ENCODE data around the gene TIMM8A. TPM values are rescaled to one million over a fixed set of nuclear protein-coding genes. Genes with fewer than 3 reads are reported as not detected.

TIMM8A gene
- total and polyA plus RNA-seq, 2 experiments from 2014 or later, result 3.6 to 14.2 TPM

GRCh38 chrX:101368800-101369199 lies 20.3 kb upstream of the TIMM8A start:
- no peak overlapping the region for H3K27ac ChIP-seq
- no peak for DNase-seq (ENCODE audit: low read depth in 1 of 2, low spot score in 1 of 2)
- no peak for TF ChIP-seq CTCF (IDR thresholded peaks at IDR 0.05; ENCODE audit: low read depth, low read length)

DNA sequence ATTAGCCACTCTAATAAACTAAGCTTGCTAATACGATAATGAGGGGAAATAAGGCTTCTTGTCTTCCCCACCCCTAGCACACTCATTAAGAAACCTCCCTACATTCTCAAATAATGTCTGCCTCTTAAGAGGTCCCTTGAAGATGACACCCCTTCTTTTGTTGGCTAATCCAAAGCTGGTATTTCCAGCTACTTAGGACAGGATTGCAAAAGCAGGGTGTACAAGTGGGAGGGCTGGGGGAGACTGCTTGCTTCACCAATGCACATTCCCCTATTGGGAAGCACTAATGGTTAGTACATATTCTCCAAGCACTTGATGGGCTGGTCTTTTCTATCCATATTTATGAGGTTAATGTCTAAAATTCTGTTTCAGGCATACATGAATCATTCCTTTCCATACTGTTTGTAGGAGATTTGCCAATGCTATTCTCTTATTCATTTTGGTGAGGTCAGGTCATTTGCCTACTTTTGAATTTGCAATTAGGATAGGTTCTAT lies 16.8 kb upstream of the TIMM8A start:
- Histone ChIP-seq H3K36me3 (no peaks in the 10 kb centered on the region), H3K27ac (no peak overlapping the region), H3K4me1 (ENCODE audit: low read depth) (no peaks in the 10 kb centered on the region), H3K9me3 (ENCODE audit: low read depth) (no peaks in the 10 kb centered on the region), H3K4me3 (no peak overlapping the region), H3K27me3 (no peaks in the 10 kb centered on the region)
- no peak for TF ChIP-seq CTCF (IDR thresholded peaks at IDR 0.05; ENCODE audit: low read depth, low read length)
- DNase-seq (ENCODE audit: low read depth in 1 of 2, low spot score in 1 of 2), result no peak

More at GRCh38 chrX:101368800-101369199, 20.3 kb upstream of the TIMM8A start:
- Histone ChIP-seq H3K4me3 (no peak overlapping the region), H3K4me1 (ENCODE audit: low read depth) (no peaks in the 10 kb centered on the region), H3K27me3 (no peaks in the 10 kb centered on the region), H3K36me3 (no peaks in the 10 kb centered on the region), H3K9me3 (ENCODE audit: low read depth) (no peaks in the 10 kb centered on the region)

- H3K36me3 ChIP-seq, result no peaks in the 10 kb centered on the region
- H3K9me3 ChIP-seq (ENCODE audit: low read depth), result no peaks in the 10 kb centered on the region
- H3K27ac ChIP-seq, result no peak overlapping the region
- no peak for DNase-seq (ENCODE audit: low read depth in 1 of 2, low spot score in 1 of 2)
- no peaks in the 10 kb centered on the region for H3K27me3 ChIP-seq
- no peak for TF ChIP-seq CTCF (IDR thresholded peaks at IDR 0.05; ENCODE audit: low read depth, low read length)
- H3K4me1 ChIP-seq (ENCODE audit: low read depth), result no peaks in the 10 kb centered on the region
- H3K4me3 ChIP-seq, result no peak overlapping the region
Observed at GRCh38 chrX:101362757-101363156, 14.2 kb upstream of the TIMM8A start.

DNA sequence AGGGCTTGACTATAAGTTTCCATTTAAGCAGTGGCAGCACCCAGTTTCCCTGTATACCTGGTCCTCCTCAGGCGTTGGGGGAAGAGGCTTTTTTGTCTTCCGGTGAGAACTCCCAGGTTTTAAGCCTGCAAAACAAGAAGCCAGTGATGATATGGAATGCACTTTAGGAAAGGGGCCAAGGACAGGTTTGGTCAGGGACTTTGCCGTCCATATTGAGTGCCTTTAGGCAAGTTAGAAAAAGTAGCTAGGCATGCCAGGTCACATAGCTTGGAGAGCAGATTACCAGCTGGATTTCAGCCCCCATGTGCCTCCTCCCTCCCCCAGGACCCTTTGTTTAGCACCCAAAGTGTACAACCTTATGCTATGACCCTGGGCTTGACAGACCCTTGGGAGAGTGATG lies 13.6 kb upstream of the TIMM8A start:
- no peak overlapping the region for H3K4me3 ChIP-seq
- H3K4me1 ChIP-seq (ENCODE audit: low read depth), result no peaks in the 10 kb centered on the region
- no peak for TF ChIP-seq CTCF (IDR thresholded peaks at IDR 0.05; ENCODE audit: low read depth, low read length)
- no peak for DNase-seq (ENCODE audit: low read depth in 1 of 2, low spot score in 1 of 2)
- no peaks in the 10 kb centered on the region for H3K36me3 ChIP-seq
- no peaks in the 10 kb centered on the region for H3K9me3 ChIP-seq (ENCODE audit: low read depth)
- H3K27me3 ChIP-seq, result no peaks in the 10 kb centered on the region
- no peak overlapping the region for H3K27ac ChIP-seq

DNA sequence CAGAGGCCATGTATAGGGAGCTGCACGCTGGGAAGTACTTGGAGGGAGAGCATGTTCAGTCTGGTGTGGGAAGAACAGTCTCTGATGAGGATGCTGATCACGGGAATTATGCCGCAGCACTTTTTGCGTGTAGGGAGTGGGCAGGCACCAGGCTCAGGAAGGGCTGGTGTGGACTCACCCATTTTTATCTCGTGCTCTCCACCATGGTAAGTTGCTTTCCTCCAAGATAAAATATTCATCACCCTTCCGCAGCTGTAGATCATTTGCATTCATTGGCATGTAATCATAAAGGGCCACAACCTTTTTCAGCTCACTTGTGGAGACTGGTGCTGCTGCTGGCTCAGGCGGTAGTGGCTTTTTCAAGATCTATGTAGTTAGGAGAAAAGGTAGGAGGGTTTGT lies 11.8 kb upstream of the TIMM8A start:
- Histone ChIP-seq H3K4me3 (no peak overlapping the region), H3K9me3 (ENCODE audit: low read depth) (no peaks in the 10 kb centered on the region), H3K4me1 (ENCODE audit: low read depth) (no peaks in the 10 kb centered on the region), H3K27ac (no peak overlapping the region), H3K27me3 (no peaks in the 10 kb centered on the region), H3K36me3 (no peaks in the 10 kb centered on the region)
- TF ChIP-seq CTCF (IDR thresholded peaks at IDR 0.05; ENCODE audit: low read depth, low read length), result no peak
- DNase-seq (ENCODE audit: low read depth in 1 of 2, low spot score in 1 of 2), result no peak

DNA sequence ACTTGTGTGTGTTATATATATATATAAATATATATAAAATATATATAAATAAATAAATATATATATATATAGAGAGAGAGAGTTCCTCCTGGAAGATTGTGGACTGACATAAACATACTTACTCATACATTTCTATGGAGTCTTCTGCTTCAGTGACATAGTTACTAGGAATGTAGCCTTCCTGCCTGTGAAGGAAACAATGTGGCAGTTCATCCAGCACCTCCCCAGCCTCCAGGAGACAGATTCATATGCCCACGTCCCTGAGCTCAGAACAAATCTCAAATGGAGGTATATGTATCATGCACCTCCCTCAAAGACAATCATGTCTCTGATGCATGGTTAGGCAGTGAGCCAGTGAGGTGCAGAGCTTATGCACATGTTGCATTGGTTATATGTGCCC lies 11.4 kb upstream of the TIMM8A start:
- H3K27me3 ChIP-seq, result no peaks in the 10 kb centered on the region
- H3K4me1 ChIP-seq (ENCODE audit: low read depth), result no peaks in the 10 kb centered on the region
- H3K9me3 ChIP-seq (ENCODE audit: low read depth), result no peaks in the 10 kb centered on the region
- H3K36me3 ChIP-seq, result no peaks in the 10 kb centered on the region
- DNase-seq (ENCODE audit: low read depth in 1 of 2, low spot score in 1 of 2), result no peak
- H3K27ac ChIP-seq, result no peak overlapping the region
- TF ChIP-seq CTCF (IDR thresholded peaks at IDR 0.05; ENCODE audit: low read depth, low read length), result no peak
- H3K4me3 ChIP-seq, result no peak overlapping the region
